Measurements from ENCODE around the gene CTCFL.

DNA sequence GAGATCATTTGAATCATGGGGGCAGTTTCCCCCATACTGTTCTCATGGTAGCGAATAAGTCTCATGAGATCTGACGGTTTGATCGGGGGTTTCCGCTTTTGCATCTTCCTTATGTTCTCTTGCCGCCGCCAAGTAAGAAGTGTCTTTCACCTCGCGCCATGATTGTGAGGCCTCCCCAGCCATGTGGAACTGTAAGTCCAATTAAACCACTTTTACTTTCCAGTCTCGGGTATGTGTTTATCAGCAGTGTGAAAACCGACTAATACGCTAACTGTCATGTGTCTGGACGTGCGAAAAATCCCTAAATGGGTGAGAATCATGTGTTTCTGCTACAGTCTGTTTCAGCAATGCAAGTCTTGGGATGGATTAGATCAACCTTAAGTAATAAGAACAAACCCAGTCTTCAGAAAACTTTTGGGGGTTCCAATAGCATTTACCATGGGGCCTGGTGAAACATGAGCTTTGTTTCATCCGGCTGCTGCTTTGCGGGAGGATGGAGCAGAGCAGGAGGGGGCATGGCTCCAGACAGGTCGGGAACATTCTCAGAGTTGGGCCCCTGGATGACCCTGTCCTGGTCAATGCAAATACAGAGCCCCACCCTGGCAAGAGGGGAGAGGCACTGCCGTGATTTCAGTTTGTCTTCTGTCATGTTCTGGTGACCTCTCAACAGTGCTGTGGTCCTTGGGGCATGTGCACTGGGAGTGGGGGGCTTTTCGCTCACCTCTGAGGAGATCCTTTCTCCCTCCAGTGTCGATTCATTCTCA lies 41.5 kb downstream of the CTCFL start:
- TF ChIP-seq SALL2 (CRISPR knock-in tag; IDR thresholded peaks at IDR 0.05) (no peak), ZNF17 (CRISPR knock-in tag; IDR thresholded peaks at IDR 0.05) (no peak), ZNF24 (IDR thresholded peaks at IDR 0.05) (no peak), TBL1XR1 (IDR thresholded peaks at IDR 0.05; ENCODE audit: borderline replicate concordance, low read length, partially characterized antibody) (no peak), SP1 (IDR thresholded peaks at IDR 0.05) (no peak), SP1 (CRISPR knock-in tag; IDR thresholded peaks at IDR 0.05) (no peak), ZNF879 (CRISPR knock-in tag; IDR thresholded peaks at IDR 0.05) (no peak), REL (CRISPR knock-in tag; conservative IDR thresholded peaks at IDR 0.05) (no peak), TOE1 (CRISPR knock-in tag; IDR thresholded peaks at IDR 0.05) (no peak)
- TF ChIP-seq, protein P1, sequence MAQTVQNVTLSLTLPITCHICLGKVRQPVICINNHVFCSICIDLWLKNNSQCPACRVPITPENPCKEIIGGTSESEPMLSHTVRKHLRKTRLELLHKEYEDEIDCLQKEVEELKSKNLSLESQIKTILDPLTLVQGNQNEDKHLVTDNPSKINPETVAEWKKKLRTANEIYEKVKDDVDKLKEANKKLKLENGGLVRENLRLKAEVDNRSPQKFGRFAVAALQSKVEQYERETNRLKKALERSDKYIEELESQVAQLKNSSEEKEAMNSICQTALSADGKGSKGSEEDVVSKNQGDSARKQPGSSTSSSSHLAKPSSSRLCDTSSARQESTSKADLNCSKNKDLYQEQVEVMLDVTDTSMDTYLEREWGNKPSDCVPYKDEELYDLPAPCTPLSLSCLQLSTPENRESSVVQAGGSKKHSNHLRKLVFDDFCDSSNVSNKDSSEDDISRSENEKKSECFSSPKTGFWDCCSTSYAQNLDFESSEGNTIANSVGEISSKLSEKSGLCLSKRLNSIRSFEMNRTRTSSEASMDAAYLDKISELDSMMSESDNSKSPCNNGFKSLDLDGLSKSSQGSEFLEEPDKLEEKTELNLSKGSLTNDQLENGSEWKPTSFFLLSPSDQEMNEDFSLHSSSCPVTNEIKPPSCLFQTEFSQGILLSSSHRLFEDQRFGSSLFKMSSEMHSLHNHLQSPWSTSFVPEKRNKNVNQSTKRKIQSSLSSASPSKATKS (CRISPR knock-in tag; IDR thresholded peaks at IDR 0.05), result no peak
